ENCODE results near the gene ERBB3.
"Not testable (repeated sequence)": the region's sequence is repeated elsewhere in the genome, so short reads cannot be mapped to it uniquely, and the experiment has no call there.

ERBB3 gene

GRCh38 chr12:56079723-56080555 is at the start of gene ERBB3:
ERBB3 (plus strand) TSS chr12:56080165; CDS start chr12:56080301, 136 bp downstream.
- DNase-seq: peak; percentile 65 to 69

- DNase-seq: no peak
These were observed 48.0 kb upstream of the ERBB3 start for GRCh38 chr12:56031987-56032386.

GRCh38 chr12:56034586-56035332 is 45.2 kb upstream of the ERBB3 start:
- DNase-seq: no peak

GRCh38 chr12:56037161-56037560 is 42.8 kb upstream of the ERBB3 start:
- DNase-seq: no peak

GRCh38 chr12:56038022-56038655 is 41.8 kb upstream of the ERBB3 start:
- no peak for DNase-seq

GRCh38 chr12:56040151-56040550 is 39.8 kb upstream of the ERBB3 start:
- no peak for DNase-seq

- peak in 1 of 2 experiments; percentile 56 for DNase-seq
These were observed 38.9 kb upstream of the ERBB3 start for GRCh38 chr12:56040963-56041551.

- peak; percentile 97 to 99 for DNase-seq
These were observed 38.2 kb upstream of the ERBB3 start, which contains the start of gene RPS26 for GRCh38 chr12:56041552-56042429. RPS26 (plus strand) TSS chr12:56041918; CDS start chr12:56042167, 249 bp downstream.

GRCh38 chr12:56042430-56042813 is 37.5 kb upstream of the ERBB3 start:
- DNase-seq: not testable (repeated sequence)

- no peak for DNase-seq
These were observed 37.1 kb upstream of the ERBB3 start for GRCh38 chr12:56042843-56043242.

GRCh38 chr12:56046027-56046780 is 33.8 kb upstream of the ERBB3 start:
- DNase-seq: peak in 1 of 2 experiments; percentile 4

GRCh38 chr12:56053407-56053893 is 26.5 kb upstream of the ERBB3 start:
- no peak for DNase-seq

- DNase-seq: not testable (repeated sequence)
These were observed 20.0 kb upstream of the ERBB3 start for GRCh38 chr12:56059964-56060363.

GRCh38 chr12:56061982-56062381 is 18.0 kb upstream of the ERBB3 start:
- no peak for DNase-seq

GRCh38 chr12:56062996-56063395 is 17.0 kb upstream of the ERBB3 start:
- no peak for DNase-seq

GRCh38 chr12:56071648-56072047 is 8.3 kb upstream of the ERBB3 start:
- DNase-seq: no peak

- DNase-seq: no peak
These were observed 5.6 kb upstream of the ERBB3 start for GRCh38 chr12:56074396-56074795.

- DNase-seq: not testable (repeated sequence)
These were observed 2.0 kb upstream of the ERBB3 start for GRCh38 chr12:56077966-56078365.

- DNase-seq: no peak
These were observed 1.5 kb upstream of the ERBB3 start for GRCh38 chr12:56078427-56078826.

GRCh38 chr12:56078931-56079722 is 838 bp upstream of the ERBB3 start:
- DNase-seq: peak; percentile 83 to 87
